Uterus (tissue), 4 donors: ENCODE results near the gene FRG1. TPM values are rescaled to one million over a fixed set of nuclear protein-coding genes. Genes with fewer than 3 reads are reported as not detected.
"Not testable (repeated sequence)": the region's sequence is repeated elsewhere in the genome, so short reads cannot be mapped to it uniquely, and the experiment has no call there.

Experiments
- DNase-seq, 2 donors: peaks; one replicate each; pipeline ENCODE4 v3.0.0-alpha.2; 2019 to 2020
- H3K27ac ChIP-seq, 2 donors: fragments of 200-600 bp; sonication (generic); 1 replicate in 1 of 2; 2 replicates in 1 of 2; pipeline ENCODE4 v1.5.1; 2016 to 2018
- H3K27me3 ChIP-seq, 2 donors: fragments of 200-600 bp; sonication (generic); one replicate each; pipeline ENCODE4 v1.5.1; 2018 to 2019; ENCODE audit warnings: control low read depth in 1 of 2
- H3K36me3 ChIP-seq, 2 donors: fragments of 200-600 bp; sonication (generic); one replicate each; pipeline ENCODE4 v1.5.1; 2019; ENCODE audit warnings: control low read depth in 1 of 2
- H3K4me1 ChIP-seq, 2 donors: fragments of 200-600 bp; sonication (generic); one replicate each; pipeline ENCODE4 v1.5.1; 2018 to 2019; ENCODE audit warnings: control low read depth in 1 of 2
- H3K4me3 ChIP-seq, 2 donors: fragments of 200-600 bp; sonication (generic); 1 replicate in 1 of 2; 2 replicates in 1 of 2; pipeline ENCODE4 v1.5.1; 2018 to 2019; ENCODE audit warnings: mild to moderate bottlenecking in 1 of 2
- H3K9me3 ChIP-seq, 2 donors: fragments of 200-600 bp; sonication (generic); one replicate each; pipeline ENCODE4 v1.5.1; 2019; ENCODE audit warnings: control low read depth in 1 of 2
- POLR2A ChIP-seq, 2 donors: fragments of 450-650 bp; IDR thresholded peaks; one replicate each; pipeline ENCODE4 v1.6.1; 2016; ENCODE audit warnings: antibody characterized with exemption in 2 of 2, mild to moderate bottlenecking in 1 of 2, moderate library complexity in 1 of 2
- intact Hi-C: fragments of 100-400 bp; cut with DNase I; formaldehyde crosslinking; loops from one replicate; pipeline ENCODE4 v1.15.1; 2023; ENCODE audit warnings: low total_unique reads
- total RNA-seq, 4 donors: library from RNA; depleted of rRNA in 3 of 4; stranded (reverse); fragments of >200 nt in 3 of 4; gene quantifications; one replicate each; pipeline versions ENCODE4 v1.1.0 to v1.2.4, GENCODE V29; 2014 to 2023
- TF ChIP-seq, protein P1 (sequence below), 4 experiments: fragments of 200-600 bp in 2 of 4; fragments of 450-650 bp in 2 of 4; sonication (generic) in 2 of 4; IDR thresholded peaks; one replicate each; pipeline ENCODE4 v1.5.1; 2016 to 2019; ENCODE audit warnings: antibody characterized with exemption in 4 of 4, mild to moderate bottlenecking in 2 of 4, moderate library complexity in 1 of 4
- donor health status: DM: yes; HTN: yes; CAD: no.

Gene FRG1
- total RNA-seq, 4 donors from 2014 or later = 25.6 to 93.2 (median 34.5) TPM

DNA sequence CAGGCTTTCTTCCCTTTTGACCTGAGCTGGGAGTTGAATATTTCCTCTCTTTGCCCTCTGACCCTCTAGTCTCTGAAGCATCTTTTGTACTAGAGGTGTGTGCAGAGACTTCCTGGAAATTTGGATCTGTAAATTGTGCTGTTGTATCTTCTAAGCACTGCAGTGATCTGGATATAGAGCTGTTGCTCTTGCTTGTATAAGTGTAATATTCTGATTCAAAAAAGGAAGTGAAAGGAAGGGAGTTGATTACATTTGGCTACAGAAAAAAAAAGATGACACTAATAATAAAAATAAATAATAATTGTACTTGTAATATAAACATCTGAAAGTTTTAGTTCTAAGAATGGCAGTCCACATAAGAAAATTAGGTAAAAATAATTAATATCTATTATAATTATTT lies 33.0 kb downstream of the FRG1 start:
- H3K9me3 ChIP-seq = no peaks in the 10 kb centered on the region
- no peak overlapping the region for H3K4me3 ChIP-seq
- intact Hi-C loops = no loop called here
- H3K27me3 ChIP-seq = no peaks in the 10 kb centered on the region
- no peaks in the 10 kb centered on the region for H3K4me1 ChIP-seq
- H3K27ac ChIP-seq = no peak overlapping the region
- TF ChIP-seq POLR2A (IDR thresholded peaks at IDR 0.05) = no peak
- TF ChIP-seq, protein P1, sequence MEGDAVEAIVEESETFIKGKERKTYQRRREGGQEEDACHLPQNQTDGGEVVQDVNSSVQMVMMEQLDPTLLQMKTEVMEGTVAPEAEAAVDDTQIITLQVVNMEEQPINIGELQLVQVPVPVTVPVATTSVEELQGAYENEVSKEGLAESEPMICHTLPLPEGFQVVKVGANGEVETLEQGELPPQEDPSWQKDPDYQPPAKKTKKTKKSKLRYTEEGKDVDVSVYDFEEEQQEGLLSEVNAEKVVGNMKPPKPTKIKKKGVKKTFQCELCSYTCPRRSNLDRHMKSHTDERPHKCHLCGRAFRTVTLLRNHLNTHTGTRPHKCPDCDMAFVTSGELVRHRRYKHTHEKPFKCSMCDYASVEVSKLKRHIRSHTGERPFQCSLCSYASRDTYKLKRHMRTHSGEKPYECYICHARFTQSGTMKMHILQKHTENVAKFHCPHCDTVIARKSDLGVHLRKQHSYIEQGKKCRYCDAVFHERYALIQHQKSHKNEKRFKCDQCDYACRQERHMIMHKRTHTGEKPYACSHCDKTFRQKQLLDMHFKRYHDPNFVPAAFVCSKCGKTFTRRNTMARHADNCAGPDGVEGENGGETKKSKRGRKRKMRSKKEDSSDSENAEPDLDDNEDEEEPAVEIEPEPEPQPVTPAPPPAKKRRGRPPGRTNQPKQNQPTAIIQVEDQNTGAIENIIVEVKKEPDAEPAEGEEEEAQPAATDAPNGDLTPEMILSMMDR (IDR thresholded peaks at IDR 0.05) = no peak
- no peaks in the 10 kb centered on the region for H3K36me3 ChIP-seq
- no peak for DNase-seq

GRCh38 chr4:189974056-189974455 lies 33.4 kb downstream of the FRG1 start:
- no peak overlapping the region for H3K27ac ChIP-seq
- H3K4me1 ChIP-seq = no peaks in the 10 kb centered on the region
- H3K27me3 ChIP-seq = no peaks in the 10 kb centered on the region
- TF ChIP-seq POLR2A (IDR thresholded peaks at IDR 0.05) = no peak
- TF ChIP-seq, protein P1 (IDR thresholded peaks at IDR 0.05) = no peak
- intact Hi-C loops = no loop called here
- H3K9me3 ChIP-seq = no peaks in the 10 kb centered on the region
- no peak overlapping the region for H3K4me3 ChIP-seq
- no peaks in the 10 kb centered on the region for H3K36me3 ChIP-seq
- DNase-seq = no peak

- H3K4me3 ChIP-seq = no peak overlapping the region
- no peaks in the 10 kb centered on the region for H3K36me3 ChIP-seq
- TF ChIP-seq POLR2A (IDR thresholded peaks at IDR 0.05) = no peak
- TF ChIP-seq, protein P1 (IDR thresholded peaks at IDR 0.05) = no peak
- H3K27ac ChIP-seq = no peak overlapping the region
- H3K9me3 ChIP-seq = no peaks in the 10 kb centered on the region
- H3K27me3 ChIP-seq = no peaks in the 10 kb centered on the region
- H3K4me1 ChIP-seq = no peaks in the 10 kb centered on the region
- no peak for DNase-seq
- intact Hi-C loops = no loop called here
Observed at GRCh38 chr4:189979196-189980047, 38.8 kb downstream of the FRG1 start.

DNA sequence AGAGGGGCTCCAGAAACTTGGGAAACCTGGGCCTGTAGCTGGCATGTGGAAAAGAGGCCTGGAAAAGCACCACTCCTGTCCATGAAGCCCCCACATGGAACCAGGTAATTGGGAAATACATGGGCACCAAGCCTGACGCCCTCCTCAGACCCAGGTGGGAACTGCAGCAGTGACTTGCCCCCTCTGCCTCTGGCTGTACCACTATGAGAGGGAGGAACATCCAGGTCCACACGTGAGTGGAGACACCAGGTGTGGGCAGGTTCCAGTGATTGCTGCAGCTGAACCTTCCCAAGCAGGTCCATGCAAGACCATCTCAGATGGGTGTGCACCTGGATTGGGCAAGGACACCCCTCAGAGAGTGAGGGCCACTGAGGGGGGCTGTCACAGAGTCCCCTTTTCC lies 39.6 kb downstream of the FRG1 start:
- not testable (repeated sequence) for DNase-seq

DNA sequence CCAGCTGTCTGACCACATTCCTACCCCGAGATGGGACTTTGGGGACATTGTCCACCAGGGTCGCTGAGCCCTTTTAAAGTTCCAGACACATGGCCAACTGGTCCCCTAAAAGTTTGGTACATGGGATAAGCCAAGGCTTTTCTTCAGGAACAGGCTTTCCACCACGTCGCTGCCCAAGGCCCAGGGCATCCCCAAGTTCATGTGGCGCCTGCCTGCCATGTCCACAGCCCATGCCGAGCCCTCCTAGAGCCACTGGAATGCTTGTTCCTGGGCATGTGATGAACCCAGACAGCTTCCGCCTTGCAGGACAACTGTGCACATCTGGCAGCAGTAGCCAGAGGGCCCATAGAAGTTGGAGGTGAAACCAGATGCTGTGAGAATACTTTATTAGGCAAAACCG lies 41.3 kb downstream of the FRG1 start:
- DNase-seq = no peak
- Histone ChIP-seq H3K4me3 (no peak overlapping the region), H3K9me3 (no peaks in the 10 kb centered on the region), H3K27ac (no peak overlapping the region), H3K36me3 (no peaks in the 10 kb centered on the region), H3K4me1 (no peaks in the 10 kb centered on the region), H3K27me3 (no peaks in the 10 kb centered on the region)
- intact Hi-C loops = no loop called here
- TF ChIP-seq POLR2A (IDR thresholded peaks at IDR 0.05) = no peak
- TF ChIP-seq, protein P1 (IDR thresholded peaks at IDR 0.05) = no peak

More for the DNA sequence above, 39.6 kb downstream of the FRG1 start:
- H3K36me3 ChIP-seq, H3K4me1 ChIP-seq, intact Hi-C loops, H3K9me3 ChIP-seq, H3K27ac ChIP-seq, H3K4me3 ChIP-seq, H3K27me3 ChIP-seq: not testable (repeated sequence)

- intact Hi-C loops, DNase-seq, H3K4me3 ChIP-seq, H3K4me1 ChIP-seq, H3K9me3 ChIP-seq, H3K27ac ChIP-seq, H3K27me3 ChIP-seq, H3K36me3 ChIP-seq: not testable (repeated sequence)
Observed at GRCh38 chr4:189983916-189984526, 43.3 kb downstream of the FRG1 start.

DNA sequence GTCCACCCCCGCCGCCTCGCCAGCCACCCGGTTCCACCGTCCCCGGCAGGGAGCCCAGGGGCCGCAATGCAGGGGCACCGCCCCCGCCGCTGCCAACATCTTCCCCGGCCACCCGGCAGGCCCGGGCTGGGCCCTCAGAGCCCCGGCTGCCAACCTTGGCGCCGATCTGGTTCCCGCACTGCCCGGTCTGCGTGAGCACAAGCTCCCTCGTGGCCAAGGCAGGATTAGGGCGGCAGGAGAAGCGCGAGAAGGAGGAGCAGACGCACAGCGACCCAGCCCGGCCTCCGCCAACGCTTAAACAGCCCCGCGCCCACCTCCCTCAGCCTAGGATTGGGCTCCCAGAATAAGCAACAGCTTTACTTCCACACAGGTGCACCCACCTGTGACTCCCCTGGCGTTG lies 44.0 kb downstream of the FRG1 start:
- H3K9me3 ChIP-seq, H3K27me3 ChIP-seq, H3K27ac ChIP-seq, H3K4me3 ChIP-seq, intact Hi-C loops, DNase-seq, H3K4me1 ChIP-seq, H3K36me3 ChIP-seq: not testable (repeated sequence)

DNA sequence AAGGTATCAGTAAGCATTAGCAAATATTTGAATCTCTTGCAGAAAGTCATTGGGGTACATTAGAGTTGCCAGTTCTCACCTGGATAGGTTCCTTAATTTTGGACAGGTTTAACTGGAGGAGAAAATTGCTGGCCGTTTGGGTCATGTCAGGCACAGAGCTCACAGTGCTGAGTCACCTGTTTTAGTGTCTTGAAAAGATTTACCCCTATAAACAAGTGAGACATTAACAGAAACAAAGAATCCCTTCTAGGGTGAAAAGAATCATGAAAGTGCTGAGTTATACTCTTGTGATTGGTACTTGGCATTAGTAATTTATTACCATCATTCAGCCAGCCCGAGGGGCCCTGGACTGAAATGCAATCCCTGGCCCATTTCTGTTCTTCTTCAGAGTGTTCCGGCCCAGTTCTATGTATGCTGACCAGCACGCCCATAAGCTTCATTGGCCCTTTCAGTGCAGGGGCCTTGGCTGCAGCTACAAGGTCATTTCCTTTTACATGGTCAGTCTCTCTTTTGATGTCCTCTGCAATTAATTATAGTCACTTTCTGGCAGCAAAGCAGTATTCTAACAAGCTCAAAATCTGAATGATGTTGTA lies 45.1 kb downstream of the FRG1 start:
- H3K27me3 ChIP-seq, intact Hi-C loops, H3K4me3 ChIP-seq, DNase-seq, H3K9me3 ChIP-seq, H3K36me3 ChIP-seq, H3K27ac ChIP-seq, H3K4me1 ChIP-seq: not testable (repeated sequence)
